CD14-positive monocyte (primary cell): Measurements from ENCODE around the gene POPDC2. TPM values are rescaled to one million over a fixed set of nuclear protein-coding genes. Genes with fewer than 3 reads are reported as not detected.

ENCODE experiments used
- DNase-seq, 3 donors: peaks; one replicate each; pipeline ENCODE4 v3.0.0-alpha.2; 2011 to 2022
- H2AFZ ChIP-seq: 2 replicates; pipeline ENCODE4 v1.6.0; 2012; ENCODE audit warnings: mild to moderate bottlenecking, low read depth, low read length, inconsistent platforms; ENCODE audit not compliant: insufficient read depth, poor library complexity, severe bottlenecking
- H3K27ac ChIP-seq, 2 donors: 1 replicate in 1 of 2; 2 replicates in 1 of 2; pipeline ENCODE4 v1.5.1; 2012 to 2013; ENCODE audit warnings: low read length in 2 of 2, control low read depth in 1 of 2, inconsistent platforms in 1 of 2, low read depth in 1 of 2, mild to moderate bottlenecking in 1 of 2
- H3K27me3 ChIP-seq, 2 donors: one replicate each; pipeline versions ENCODE4 v1.6.0 to v1.6.1; 2011 to 2013; ENCODE audit warnings: low read length in 2 of 2; ENCODE audit not compliant: control insufficient read depth in 2 of 2, insufficient read depth in 2 of 2
- H3K36me3 ChIP-seq, 2 donors: replicated peaks in 1 of 2; 1 replicate in 1 of 2; 2 replicates in 1 of 2; pipeline versions ENCODE4 v1.5.1 to v1.6.1; 2012 to 2013; ENCODE audit warnings: low read length in 2 of 2, control low read depth in 1 of 2, inconsistent platforms in 1 of 2, mild to moderate bottlenecking in 1 of 2; ENCODE audit not compliant: insufficient read depth in 2 of 2, control insufficient read depth in 1 of 2
- H3K4me1 ChIP-seq, 2 donors: 1 replicate in 1 of 2; 2 replicates in 1 of 2; pipeline versions ENCODE4 v1.5.1 to v1.6.1; 2012 to 2013; ENCODE audit warnings: low read length in 2 of 2, control low read depth in 1 of 2, inconsistent platforms in 1 of 2, mild to moderate bottlenecking in 1 of 2, moderate library complexity in 1 of 2; ENCODE audit not compliant: insufficient read depth in 2 of 2, control insufficient read depth in 1 of 2
- H3K4me2 ChIP-seq: replicated peaks from 2 replicates; pipeline ENCODE3; 2012; ENCODE audit warnings: low read length, moderate library complexity, mild to moderate bottlenecking; ENCODE audit not compliant: poor library complexity, severe bottlenecking; ENCODE audit errors: extremely low read depth
- H3K4me3 ChIP-seq, 3 experiments: fragments of 200-600 bp in 1 of 3; sonication (generic) in 1 of 3; replicated peaks in 1 of 3; 1 replicate in 2 of 3; 2 replicates in 1 of 3; pipeline ENCODE4 v1.5.1; 2011 to 2013; ENCODE audit warnings: low read length in 3 of 3, mild to moderate bottlenecking in 3 of 3, control low read depth in 2 of 3, low read depth in 2 of 3, inconsistent platforms in 1 of 3, moderate library complexity in 1 of 3
- H3K79me2 ChIP-seq: 2 replicates; pipeline ENCODE4 v1.6.0; 2012; ENCODE audit warnings: mild to moderate bottlenecking, control low read depth, inconsistent platforms, low read length, moderate library complexity; ENCODE audit not compliant: insufficient read depth
- H3K9ac ChIP-seq: 2 replicates; pipeline ENCODE4 v1.6.0; 2017; ENCODE audit warnings: low read length, mild to moderate bottlenecking; ENCODE audit not compliant: insufficient read depth, poor library complexity, severe bottlenecking
- H3K9me3 ChIP-seq, 2 donors: replicated peaks in 1 of 2; 1 replicate in 1 of 2; 2 replicates in 1 of 2; pipeline versions ENCODE4 v1.5.1 to v1.6.1; 2012 to 2013; ENCODE audit warnings: low read length in 2 of 2, control low read depth in 1 of 2; ENCODE audit not compliant: control insufficient read depth in 1 of 2, insufficient read depth in 1 of 2
- H4K20me1 ChIP-seq: 2 replicates; pipeline ENCODE4 v1.6.0; 2012; ENCODE audit warnings: mild to moderate bottlenecking, low read length, control low read depth, moderate library complexity; ENCODE audit not compliant: insufficient read depth
- H3K27ac Mint-ChIP-seq, 7 donors: one replicate each; pipeline ENCODE4 v1.8.0; 2020; ENCODE audit warnings: mild to moderate bottlenecking in 7 of 7, mixed read lengths in 7 of 7, moderate library complexity in 6 of 7, inconsistent platforms in 2 of 7
- H3K27me3 Mint-ChIP-seq, 3 donors: one replicate each; pipeline ENCODE4 v1.8.0; 2021 to 2022; ENCODE audit warnings: low read depth in 3 of 3, mild to moderate bottlenecking in 3 of 3, mixed read lengths in 3 of 3, moderate library complexity in 3 of 3, inconsistent platforms in 1 of 3
- H3K36me3 Mint-ChIP-seq, 2 donors: one replicate each; pipeline ENCODE4 v1.8.0; 2020; ENCODE audit warnings: mixed read lengths in 2 of 2, inconsistent platforms in 1 of 2, mild to moderate bottlenecking in 1 of 2
- H3K4me1 Mint-ChIP-seq: one replicate; pipeline ENCODE4 v1.8.0; 2020; ENCODE audit warnings: mild to moderate bottlenecking, mixed read lengths
- H3K4me3 Mint-ChIP-seq, 2 donors: one replicate each; pipeline ENCODE4 v1.8.0; 2020; ENCODE audit warnings: mild to moderate bottlenecking in 2 of 2, mixed read lengths in 2 of 2, moderate library complexity in 1 of 2
- H3K9me3 Mint-ChIP-seq, 7 donors: one replicate each; pipeline ENCODE4 v1.8.0; 2020 to 2022; ENCODE audit warnings: mixed read lengths in 7 of 7, mild to moderate bottlenecking in 6 of 7, moderate library complexity in 6 of 7, inconsistent platforms in 2 of 7
- WGBS: methylation state at CpG from one replicate; pipeline ENCODE4 v1.1.5; 2013; ENCODE audit warnings: missing lambda C conversion rate; ENCODE audit not compliant: insufficient coverage; 5-methylcytosine and 5-hydroxymethylcytosine counted together
- intact Hi-C, 2 donors: fragments of 100-400 bp; cut with micrococcal nuclease; formaldehyde crosslinking; loops; one replicate each; pipeline versions ENCODE4 v1.15.0 to v1.15.1; 2023
- polyA plus RNA-seq, 3 donors: library from polyadenylated mRNA; depleted of rRNA in 1 of 3; unstranded in 2 of 3; stranded (reverse) in 1 of 3; fragments of 300-500 nt in 2 of 3; fragments of >200 nt in 1 of 3; fragmentation: Illumina TruSeq in 2 of 3; gene quantifications; 1 replicate in 2 of 3; 2 replicates in 1 of 3; pipeline ENCODE4 v1.2.3, GENCODE V29; 2012 to 2021
- TF ChIP-seq, protein P1 (sequence below): fragments of 200-600 bp; IDR thresholded peaks from one replicate; pipeline ENCODE4 v1.8.0; 2022; ENCODE audit warnings: antibody characterized with exemption, mild to moderate bottlenecking

POPDC2 gene
- polyA plus RNA-seq, 3 donors: 0.58 to 6.7 (median 0.63) TPM

DNA sequence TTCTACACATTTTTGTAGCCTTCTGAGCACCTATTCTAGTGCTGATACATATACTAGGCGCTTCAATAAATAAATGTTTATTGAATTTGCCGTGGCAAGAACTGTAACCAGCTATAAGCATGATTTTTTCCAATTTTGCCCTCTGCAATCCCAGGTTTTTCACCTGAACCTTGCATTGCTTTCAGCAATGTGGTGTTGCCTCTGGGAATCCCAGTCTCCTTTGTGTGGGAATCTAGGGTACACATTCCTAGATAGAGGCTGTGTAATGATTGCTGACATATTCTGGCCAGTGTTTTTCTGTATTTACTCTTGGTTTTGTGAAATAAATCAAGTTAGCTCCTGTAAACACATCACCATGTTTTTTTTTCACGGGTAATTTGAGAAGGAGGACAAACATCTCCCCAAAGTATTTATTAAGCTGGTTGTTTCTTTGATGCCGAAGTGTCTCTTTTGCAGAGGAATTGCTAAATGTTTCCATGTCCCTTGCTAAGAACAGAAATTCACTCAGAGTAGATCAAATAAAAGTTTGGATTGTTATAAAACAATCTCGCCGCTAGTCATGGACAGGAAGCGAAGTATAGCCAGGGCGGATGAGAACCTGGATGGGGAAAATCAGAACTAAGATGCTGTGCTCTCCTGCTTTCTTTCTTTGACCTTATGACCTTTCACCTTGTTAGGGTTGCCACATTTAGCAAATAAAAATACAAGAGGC is 43.6 kb upstream of the POPDC2 start:
- Histone ChIP-seq H3K27ac (no peak overlapping the region), H3K36me3 (no peaks in the 10 kb centered on the region), H3K9ac (no peak overlapping the region), H3K4me3 (no peak overlapping the region), H2AFZ (no peak overlapping the region), H3K4me2 (no peak overlapping the region), H3K4me1 (peaks cover 32 to 34% of the 10 kb centered on the region in 2 donors), H3K27me3 (peaks cover 4 to 6% of the 10 kb centered on the region in 2 donors), H3K79me2 (no peaks in the 10 kb centered on the region), H3K9me3 (peaks cover 6 to 9% of the 10 kb centered on the region in 2 donors), H4K20me1 (no peaks in the 10 kb centered on the region)
- H3K4me1 Mint-ChIP-seq: peaks cover 28% of the 10 kb centered on the region
- WGBS: no CpG with 5 or more reads among the region's 8 CpGs
- H3K27ac Mint-ChIP-seq: no peak overlapping the region
- intact Hi-C loops: loop anchor here in 1 of 2 donors (5.0 to 10.0 kb wide), 2 partner anchors 242 to 391 kb away; partner anchors contain the start of genes GSK3B and TMEM39A
- peaks cover 5 to 10% (median 8%) of the 10 kb centered on the region in 7 donors for H3K9me3 Mint-ChIP-seq
- H3K4me3 Mint-ChIP-seq: peak overlapping the region in 1 of 2 donors; percentile 82
- peaks cover 2 to 18% (median 6%) of the 10 kb centered on the region in 3 donors for H3K27me3 Mint-ChIP-seq
- TF ChIP-seq, protein P1, sequence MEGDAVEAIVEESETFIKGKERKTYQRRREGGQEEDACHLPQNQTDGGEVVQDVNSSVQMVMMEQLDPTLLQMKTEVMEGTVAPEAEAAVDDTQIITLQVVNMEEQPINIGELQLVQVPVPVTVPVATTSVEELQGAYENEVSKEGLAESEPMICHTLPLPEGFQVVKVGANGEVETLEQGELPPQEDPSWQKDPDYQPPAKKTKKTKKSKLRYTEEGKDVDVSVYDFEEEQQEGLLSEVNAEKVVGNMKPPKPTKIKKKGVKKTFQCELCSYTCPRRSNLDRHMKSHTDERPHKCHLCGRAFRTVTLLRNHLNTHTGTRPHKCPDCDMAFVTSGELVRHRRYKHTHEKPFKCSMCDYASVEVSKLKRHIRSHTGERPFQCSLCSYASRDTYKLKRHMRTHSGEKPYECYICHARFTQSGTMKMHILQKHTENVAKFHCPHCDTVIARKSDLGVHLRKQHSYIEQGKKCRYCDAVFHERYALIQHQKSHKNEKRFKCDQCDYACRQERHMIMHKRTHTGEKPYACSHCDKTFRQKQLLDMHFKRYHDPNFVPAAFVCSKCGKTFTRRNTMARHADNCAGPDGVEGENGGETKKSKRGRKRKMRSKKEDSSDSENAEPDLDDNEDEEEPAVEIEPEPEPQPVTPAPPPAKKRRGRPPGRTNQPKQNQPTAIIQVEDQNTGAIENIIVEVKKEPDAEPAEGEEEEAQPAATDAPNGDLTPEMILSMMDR: no peak
- peaks cover 4 to 6% of the 10 kb centered on the region in 2 donors for H3K36me3 Mint-ChIP-seq
- DNase-seq: no peak

DNA sequence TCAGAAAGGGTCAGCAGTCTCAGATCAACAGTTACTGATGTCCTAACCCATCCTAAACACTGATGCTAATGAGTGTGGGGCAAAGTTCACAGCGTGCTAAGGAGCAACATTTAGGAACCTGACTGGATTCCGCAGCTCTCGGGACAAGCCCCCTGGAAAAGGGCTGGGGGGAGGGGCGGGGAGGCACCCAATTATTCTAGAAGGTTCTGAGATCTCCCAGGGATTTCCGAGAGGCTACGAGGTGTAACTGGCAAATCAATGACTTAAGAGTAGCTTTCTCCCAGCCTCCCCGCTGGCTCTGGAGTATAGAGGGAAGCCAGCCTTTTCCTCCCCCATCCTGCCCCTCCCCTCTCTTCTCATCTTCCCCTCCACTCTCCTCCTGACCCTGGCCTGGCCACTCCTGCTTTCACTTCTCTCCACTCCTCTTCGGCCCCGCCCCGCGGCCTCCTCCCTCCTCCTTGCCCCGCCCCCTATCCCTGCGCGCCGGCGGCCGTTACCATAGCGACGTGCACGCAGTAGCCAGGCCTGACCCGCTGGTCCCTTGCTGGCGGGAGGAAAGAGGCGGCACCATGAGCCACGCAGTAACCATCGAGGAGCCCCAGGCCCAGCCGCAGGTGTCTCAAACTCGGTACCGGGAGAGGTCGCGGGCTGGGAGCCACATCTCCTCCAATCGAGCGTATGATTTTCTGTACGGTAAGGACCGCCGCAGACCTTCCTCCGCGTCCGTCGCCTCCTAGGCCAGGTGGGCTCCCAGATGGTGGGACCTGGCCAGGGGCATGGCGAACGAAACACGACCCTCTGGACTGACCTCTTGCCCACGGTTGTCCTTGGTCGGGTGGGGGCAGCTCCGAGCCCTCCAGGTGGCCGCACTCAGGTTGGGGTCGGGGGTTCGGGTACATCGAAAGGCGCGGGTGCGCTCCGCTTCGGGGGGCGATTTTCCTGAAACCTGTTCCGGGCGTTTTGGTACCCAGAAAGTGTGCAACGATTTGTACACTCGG is 42.4 kb upstream of the POPDC2 start, which contains the start of gene CFAP91:
Gene CFAP91, plus strand, starts transcription at position 493 of the 998 bp plus-strand sequence. Its CDS starts 77 bp downstream, at position 570.
- Mint-ChIP-seq H3K27ac (peak within 1 kb of the TSS in 6 of 7 donors; percentile 26 to 88 (median 84)), H3K4me3 (peak within 1 kb of the TSS; percentile 66 to 82), H3K27me3 (peaks cover 2 to 18% (median 6%) of the 10 kb centered on the region in 3 donors), H3K36me3 (peaks cover 4 to 6% of the 10 kb centered on the region in 2 donors), H3K9me3 (peaks cover 5 to 10% (median 8%) of the 10 kb centered on the region in 7 donors), H3K4me1 (peaks cover 28% of the 10 kb centered on the region)
- peak; percentile 94 to 98 (median 97) for DNase-seq
- Histone ChIP-seq H3K4me1 (peaks cover 32 to 34% of the 10 kb centered on the region in 2 donors), H3K4me2 (peak within 1 kb of the TSS; percentile 73), H2AFZ (peak within 1 kb of the TSS; percentile 82), H3K27ac (peak within 1 kb of the TSS; percentile 38 to 70), H3K9ac (no peak within 1 kb of the TSS), H3K9me3 (peaks cover 6 to 9% of the 10 kb centered on the region in 2 donors), H3K79me2 (no peaks in the 10 kb centered on the region), H4K20me1 (no peaks in the 10 kb centered on the region), H3K36me3 (no peaks in the 10 kb centered on the region), H3K27me3 (peaks cover 4 to 6% of the 10 kb centered on the region in 2 donors), H3K4me3 (peak within 1 kb of the TSS; percentile 15 to 70 (median 35))
- WGBS: 12% methylated on average over 49 of the region's 59 CpGs
- TF ChIP-seq, protein P1: no peak
- intact Hi-C loops: loop anchor here in 1 of 2 donors (5.0 to 10.0 kb wide), 2 partner anchors 241 to 392 kb away; partner anchors contain the start of genes GSK3B and TMEM39A
